Islet of Langerhans (tissue), 1 donor: ENCODE results near the gene MIGA2.
"Not testable (repeated sequence)": the region's sequence is repeated elsewhere in the genome, so short reads cannot be mapped to it uniquely, and the experiment has no call there.

Source experiments
- FAIRE-seq: peaks from one replicate; lab custom pipeline; 2011; peaks lifted over from hg19 to GRCh38; lab: Jason Lieb, UNC

MIGA2 gene, protein sequence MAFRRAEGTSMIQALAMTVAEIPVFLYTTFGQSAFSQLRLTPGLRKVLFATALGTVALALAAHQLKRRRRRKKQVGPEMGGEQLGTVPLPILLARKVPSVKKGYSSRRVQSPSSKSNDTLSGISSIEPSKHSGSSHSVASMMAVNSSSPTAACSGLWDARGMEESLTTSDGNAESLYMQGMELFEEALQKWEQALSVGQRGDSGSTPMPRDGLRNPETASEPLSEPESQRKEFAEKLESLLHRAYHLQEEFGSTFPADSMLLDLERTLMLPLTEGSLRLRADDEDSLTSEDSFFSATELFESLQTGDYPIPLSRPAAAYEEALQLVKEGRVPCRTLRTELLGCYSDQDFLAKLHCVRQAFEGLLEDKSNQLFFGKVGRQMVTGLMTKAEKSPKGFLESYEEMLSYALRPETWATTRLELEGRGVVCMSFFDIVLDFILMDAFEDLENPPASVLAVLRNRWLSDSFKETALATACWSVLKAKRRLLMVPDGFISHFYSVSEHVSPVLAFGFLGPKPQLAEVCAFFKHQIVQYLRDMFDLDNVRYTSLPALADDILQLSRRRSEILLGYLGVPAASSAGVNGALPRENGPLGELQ

GRCh38 chr9:129036241-129036922 lies at the start of gene MIGA2:
Gene MIGA2, plus strand, starts transcription at chr9:129036626. Its CDS starts 3,969 bp downstream, at chr9:129040595.
- no peak for FAIRE-seq

GRCh38 chr9:128986671-128987070 lies 49.8 kb upstream of the MIGA2 start:
- FAIRE-seq = no peak

GRCh38 chr9:128987805-128988204 lies 48.6 kb upstream of the MIGA2 start:
- FAIRE-seq = no peak

GRCh38 chr9:128992995-128993394 lies 43.4 kb upstream of the MIGA2 start:
- FAIRE-seq = no peak

DNA sequence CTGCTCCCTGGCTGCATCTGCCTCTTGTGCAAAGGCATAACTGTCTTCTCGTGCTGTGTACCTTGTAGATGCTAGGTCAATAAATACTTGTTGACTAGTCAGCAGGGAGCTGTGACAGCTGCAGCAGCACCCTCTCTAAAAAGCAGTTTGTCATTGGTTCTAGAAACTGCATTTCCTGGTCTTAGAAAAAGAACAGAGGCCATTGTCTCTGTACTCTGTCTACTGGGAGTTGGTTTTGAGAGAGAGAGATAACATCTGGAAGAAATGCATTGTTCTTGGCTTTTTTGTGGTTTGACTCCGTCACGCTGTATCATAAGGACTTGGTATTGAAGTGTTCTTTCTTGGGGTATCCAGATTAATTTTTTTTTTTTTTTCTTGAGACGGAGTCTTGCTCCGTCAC lies 40.6 kb upstream of the MIGA2 start:
- no peak for FAIRE-seq

DNA sequence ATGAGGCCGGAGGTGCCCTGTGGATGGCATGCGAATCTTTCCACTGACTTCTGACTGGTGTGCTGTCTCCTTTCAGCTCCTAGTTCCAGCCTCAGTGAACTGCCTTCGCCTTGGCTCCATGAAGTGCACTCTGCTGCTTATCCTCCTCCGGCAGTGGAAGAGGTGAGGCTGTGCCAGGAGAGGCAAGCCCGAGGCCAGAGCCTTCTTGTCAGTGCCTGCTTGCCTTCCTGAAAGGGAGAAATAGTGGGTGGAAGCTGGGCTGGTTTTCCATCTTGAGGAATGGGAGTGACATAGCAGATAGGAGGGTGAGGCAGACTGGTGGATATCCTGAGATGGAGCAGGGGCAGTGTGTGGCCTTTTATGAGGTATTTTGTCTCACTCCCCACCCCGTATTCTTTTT lies 38.0 kb upstream of the MIGA2 start:
- FAIRE-seq = no peak

DNA sequence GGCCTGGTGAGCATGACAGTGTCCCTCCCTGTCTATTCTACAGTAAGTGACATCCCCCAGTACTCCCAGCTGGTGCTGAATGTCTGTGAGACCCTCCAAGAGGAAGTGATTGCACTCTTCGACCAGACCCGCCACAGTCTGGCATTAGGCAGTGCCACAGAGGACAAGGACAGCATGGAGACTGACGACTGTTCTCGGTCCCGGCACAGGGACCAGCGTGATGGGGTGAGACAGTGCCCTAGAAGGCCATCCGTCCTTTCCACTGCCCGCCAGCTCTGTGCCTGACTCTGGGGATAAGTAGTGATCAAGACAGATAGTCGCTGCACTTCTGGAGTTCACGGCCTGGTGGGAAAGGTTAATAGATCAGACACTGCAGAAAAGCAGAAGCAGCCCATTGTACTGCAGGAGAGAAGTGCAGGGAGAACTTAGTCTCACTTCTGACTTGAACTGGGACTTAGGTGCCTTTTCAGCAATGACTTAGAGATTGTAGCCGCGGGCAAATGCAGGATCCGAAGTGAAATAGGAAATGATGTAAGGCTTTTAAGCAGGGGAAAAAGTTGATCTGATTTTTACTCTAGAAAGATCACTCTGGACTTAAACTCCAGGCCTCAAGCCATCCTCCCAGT lies 36.7 kb upstream of the MIGA2 start:
- no peak for FAIRE-seq

DNA sequence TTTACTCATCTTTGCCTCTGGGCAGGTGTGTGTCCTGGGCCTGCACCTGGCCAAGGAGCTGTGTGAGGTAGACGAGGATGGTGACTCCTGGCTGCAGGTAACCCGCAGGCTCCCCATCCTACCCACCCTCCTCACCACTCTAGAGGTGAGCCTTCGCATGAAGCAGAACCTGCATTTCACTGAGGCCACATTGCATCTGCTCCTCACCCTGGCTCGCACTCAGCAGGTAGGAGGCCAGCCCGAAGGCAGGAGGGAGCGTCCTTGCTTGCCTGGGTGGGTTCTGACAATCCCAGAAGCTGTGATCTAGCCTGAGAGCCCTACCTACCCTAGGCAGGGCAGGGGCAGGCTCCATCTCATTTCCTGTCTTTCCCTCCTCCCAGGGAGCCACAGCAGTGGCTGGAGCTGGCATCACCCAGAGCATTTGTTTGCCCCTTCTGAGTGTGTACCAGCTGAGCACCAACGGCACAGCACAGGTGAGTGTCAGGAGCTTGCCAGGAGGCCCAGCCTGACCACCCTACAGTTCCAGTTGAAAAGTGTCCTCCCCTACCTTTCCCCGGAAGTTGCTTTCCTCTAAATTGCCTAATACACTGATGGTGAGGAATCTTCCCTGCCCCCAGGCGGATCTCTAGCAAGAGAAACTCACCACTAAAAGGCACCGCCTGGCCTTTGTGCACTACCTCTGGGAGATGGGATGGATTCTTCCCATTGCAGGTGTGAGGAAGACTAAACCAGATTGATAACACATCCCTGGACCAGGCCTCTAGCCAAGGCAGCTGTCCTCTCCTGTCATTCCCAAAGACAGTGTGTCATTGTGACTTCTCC lies 34.7 kb upstream of the MIGA2 start:
- FAIRE-seq = no peak

DNA sequence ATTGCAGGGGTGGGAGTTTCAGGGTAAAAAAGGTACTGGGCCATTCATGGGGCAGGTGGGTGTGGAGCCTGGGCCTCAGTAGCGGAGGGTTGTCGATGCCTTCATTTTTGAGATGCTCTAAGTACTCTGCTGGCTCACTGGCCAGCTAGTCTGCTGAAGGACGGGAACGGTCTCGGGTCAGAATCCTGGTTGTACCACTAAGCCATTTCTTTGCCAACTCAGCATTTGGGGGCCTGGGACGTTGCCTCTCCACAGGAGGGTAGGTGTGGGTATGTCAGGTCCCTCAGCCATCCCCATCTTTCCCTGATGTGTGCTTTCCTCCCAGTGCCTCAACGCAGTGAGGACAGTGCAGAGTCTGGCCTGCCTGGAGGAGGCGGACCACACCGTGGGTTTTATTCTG lies 33.4 kb upstream of the MIGA2 start:
- no peak for FAIRE-seq

DNA sequence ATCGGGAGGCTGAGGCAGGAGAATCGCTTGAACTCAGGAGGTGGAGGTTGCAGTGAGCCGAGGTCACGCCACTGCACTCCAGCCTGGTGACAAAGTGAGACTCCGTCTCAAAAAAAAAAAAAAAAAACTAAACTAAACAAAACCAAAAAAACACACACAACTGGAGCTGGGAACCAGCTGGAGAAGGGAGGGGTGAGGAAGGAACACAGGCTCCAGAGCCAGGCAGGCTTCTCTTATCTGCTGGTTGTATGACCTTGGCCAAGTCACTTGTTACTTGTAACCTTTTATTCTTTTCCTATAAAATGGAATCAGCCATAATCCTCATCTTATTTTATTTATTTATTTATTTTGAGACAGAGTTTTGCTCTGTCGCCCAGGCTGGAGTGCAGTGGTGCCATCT lies 32.3 kb upstream of the MIGA2 start:
- FAIRE-seq = not testable (repeated sequence)

DNA sequence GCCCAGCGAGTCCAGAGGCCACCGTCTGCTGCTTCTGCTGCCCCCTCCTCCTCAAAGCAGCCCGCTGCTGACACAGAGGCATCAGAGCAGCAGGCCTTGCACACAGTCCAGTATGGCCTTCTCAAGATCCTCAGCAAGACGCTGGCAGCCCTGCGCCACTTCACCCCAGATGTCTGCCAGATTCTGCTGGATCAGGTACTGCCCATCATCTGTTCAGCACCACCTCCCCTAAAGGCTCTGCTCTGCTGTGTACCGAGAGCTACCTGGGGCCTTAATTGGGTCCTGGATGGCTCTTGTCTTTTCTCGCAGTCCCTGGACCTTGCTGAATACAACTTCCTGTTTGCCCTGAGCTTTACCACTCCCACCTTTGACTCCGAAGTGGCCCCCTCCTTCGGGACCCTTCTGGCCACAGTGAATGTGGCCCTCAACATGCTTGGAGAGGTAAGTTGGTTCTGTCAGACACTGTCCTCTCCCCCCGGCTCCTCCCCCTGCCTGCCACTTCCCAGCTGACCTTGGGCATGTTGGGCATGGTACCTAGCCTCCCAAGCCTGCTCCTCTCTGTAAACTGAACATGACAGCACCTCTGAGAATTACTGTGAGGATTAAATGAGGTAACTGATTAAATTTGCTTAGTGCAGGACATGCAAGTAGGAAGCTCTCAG lies 31.0 kb upstream of the MIGA2 start:
- FAIRE-seq = no peak

DNA sequence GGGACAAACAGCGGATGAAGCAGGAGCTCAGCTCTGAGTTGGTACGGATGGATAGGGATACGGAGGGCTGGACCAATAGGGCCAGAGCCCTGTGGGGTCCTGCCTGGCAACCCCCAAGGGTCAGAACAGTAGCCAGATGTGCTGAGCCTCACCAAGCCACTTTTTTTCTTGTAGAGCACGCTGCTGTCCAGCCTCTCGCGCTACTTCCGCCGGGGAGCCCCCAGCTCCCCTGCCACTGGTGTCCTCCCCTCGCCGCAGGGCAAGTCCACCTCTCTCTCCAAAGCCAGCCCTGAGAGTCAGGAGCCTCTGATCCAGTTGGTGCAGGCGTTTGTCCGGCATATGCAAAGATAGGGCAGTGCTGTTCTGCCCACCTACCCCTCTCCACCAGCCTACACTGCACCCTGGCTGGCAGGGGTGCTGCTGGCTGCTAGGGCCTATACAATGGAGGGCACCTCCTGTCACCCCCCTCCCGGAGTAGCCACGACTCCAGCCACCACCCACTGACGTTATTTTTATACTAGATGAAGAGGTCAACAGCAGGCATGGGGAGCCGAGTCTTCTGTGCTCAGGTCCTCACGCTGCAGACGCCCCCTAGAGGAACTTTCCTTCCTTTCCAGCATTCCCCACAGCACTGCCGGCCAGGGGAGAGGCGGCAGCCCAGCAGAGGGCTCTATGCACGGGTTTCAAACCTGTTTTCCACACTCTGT lies 29.9 kb upstream of the MIGA2 start:
- no peak for FAIRE-seq

DNA sequence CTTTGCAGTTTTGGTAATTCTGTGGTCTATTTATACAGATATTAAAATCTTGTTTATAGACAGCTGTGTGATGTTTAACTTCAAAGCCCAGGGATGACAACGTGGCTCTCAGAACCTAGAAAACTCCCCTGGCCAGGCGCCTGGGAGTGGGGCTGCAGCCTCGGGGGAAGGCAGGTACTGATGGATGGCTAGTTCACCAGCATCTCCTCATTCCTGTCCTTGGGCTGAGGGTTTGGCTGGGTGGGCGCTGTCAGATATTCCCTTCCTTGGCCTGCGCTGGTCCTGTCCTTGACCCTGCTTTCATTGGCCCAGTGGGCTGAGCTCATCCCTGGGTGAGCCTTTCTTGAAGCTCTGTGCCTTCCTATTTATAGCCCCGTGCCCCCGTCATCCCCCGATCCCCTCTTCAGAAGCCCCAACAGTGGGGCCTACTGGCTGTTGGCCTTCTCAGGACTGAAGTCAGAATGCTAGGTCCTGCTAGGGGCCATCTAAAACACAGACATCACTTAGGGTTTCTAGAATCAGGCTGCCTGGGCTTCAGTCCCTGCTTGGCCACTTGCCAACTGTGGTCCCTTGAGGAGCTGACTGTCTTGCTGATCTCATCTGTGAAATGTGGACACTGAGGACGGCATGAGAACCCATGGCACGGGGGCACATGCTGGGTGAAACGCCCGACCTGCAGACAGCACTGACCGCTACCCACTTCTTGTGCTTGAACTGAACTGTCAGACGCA lies 29.2 kb upstream of the MIGA2 start:
- no peak for FAIRE-seq

GRCh38 chr9:129007766-129008468 lies 28.5 kb upstream of the MIGA2 start:
- no peak for FAIRE-seq

- no peak for FAIRE-seq
Observed at GRCh38 chr9:129008469-129008965, 27.9 kb upstream of the MIGA2 start.

DNA sequence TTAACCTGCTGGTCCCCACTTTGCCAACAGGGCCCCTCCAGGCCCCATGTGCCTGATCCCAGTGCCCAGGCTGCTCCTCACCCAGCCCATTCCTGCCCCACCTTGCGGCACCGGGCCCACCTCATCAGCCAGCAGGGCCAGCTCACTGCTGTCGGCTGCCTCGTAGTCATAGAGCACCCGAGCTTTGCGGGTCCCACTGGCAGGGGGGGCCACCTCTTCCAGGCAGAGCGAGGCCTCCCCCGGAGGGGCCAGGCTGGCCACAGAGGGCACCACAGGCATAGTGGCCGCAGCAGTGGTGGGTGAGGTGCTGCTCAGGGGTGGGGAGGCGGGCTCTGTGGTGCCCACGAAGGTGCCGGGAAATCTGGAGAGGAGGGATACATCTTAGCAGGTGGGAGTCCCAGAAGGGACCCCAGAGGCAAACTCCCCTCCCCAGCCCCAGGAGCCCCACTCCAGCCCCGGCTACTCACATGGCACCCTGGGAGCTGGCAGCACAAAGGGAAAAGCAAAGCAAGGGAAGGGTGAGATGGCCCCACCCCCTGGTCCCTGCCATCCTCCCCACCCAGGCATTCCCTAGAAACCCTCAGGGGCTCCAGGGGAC lies 27.3 kb upstream of the MIGA2 start:
- no peak for FAIRE-seq

GRCh38 chr9:129009584-129010141 lies 26.8 kb upstream of the MIGA2 start:
- FAIRE-seq = no peak

GRCh38 chr9:129010267-129010975 lies 26.0 kb upstream of the MIGA2 start:
- no peak for FAIRE-seq
